ENCODE measurements around the gene ARX.

The ARX gene

DNA sequence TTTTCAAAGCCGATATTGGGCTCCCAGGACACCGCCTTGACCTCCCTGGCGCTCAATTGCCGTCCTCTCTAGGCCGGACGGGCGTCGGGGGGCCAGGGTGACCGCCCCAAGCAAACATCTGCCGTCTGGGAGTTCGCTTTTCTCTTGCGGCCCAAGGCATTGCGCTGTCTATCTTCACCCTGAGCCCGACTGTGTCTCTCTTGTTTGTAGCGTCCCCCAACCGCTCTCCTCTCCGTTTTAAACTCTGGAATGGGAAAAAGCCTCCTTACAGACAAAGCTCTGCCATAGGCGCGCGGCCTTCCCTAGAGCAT is 551 bp upstream of the ARX start:
- no peak for DNase-seq

DNA sequence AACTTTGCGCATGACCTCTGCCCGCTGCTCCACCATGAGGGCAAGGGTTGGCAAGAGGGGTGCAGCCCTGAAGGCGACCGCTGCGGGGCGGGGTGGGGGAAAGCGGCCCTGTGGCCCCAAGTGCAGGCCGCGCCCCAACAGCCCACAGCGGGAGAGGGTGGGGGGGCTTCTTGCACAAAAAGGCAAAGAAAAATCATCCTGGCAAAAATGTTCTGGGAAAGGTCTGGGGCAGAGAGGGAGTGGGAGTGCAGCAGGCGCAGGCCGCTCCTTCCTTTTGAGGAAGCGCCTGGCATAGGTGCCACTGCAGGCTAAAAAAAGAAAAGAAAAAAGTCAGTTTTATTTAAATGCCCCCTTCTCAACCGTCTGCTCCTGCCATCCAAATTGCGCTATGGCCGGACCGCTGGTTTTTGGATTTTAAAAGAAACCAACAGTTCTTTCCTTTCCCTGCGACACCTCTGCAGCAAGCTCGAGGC is 1.4 kb downstream of the ARX start:
- no peak for DNase-seq

DNA sequence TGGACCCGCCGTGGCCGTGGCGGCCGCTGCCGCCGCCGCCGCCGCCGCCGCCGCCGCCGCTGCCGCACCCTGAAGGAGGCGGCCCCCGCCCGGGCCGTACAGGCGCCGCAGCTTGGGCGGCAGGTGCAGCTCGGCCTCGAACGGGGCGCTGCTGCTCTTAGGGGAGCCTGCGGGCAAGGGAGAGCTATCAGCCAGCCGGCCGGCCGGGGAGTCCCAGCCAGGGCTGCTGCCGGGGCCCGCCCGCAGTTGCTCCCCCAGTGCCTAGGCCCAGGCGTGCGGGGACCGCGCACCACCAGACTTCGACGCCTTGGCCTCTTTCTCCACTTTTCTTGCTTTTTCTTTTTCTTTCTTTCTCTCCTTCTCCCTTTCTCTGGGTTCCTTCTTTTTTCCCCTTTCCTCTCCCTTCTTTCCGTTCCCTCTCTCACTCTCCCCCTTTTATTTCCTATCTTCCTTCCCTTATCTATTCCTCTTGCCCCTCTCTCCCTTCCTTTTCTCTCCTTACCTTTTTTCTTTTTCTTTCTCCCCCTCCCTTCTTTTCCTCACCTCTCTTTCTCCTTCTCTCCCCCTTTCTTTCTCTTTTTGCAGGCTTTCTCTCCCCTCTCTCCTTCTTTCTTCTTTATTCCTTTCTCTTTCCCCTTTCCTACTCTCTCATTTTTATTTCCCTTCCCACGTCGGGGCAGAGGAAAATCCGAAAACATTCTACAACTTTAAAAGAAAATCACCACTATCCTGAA is 2.0 kb downstream of the ARX start:
- DNase-seq, result no peak

DNA sequence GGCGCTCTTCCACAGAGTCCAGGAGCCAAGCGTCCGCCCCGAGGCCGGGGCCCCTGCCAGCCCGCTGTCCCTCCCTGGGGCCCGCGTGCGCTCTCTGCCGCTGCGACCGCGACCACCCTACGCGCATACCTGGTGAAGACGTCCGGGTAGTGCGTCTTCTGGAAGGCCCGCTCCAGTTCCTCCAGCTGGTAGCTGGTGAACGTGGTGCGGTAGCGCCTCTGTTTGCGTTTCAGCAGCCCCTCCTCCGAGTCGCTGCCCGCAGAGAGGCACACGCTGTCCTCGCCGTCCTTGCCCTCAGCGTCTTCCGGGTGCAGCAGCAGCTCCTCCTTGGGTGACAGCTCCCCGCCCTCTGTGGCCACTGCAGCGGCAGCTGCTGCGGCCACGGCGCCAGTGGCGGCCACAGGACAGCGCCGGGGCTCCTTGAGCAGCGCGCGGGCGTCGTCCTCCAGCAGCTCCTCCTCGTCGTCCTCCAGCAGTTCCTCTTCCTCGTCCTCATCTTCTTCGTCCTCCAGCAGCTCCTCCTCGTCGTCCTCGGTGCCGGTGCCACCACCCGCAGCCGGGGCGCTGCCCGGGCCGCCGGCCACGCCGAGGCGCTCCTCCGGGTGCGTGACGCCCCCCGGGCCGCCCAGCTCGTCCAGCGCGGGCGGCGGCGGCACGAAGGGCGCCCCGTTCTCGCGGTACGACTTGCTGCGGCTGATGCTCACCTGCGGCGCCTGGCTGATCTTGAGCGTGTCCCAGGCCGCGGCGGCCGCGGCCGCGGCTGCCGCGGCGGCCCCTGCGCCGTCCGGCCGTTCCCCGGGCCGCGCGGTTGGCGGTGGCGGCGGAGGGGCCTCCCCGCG is 2.8 kb downstream of the ARX start:
- DNase-seq, result no peak

DNA sequence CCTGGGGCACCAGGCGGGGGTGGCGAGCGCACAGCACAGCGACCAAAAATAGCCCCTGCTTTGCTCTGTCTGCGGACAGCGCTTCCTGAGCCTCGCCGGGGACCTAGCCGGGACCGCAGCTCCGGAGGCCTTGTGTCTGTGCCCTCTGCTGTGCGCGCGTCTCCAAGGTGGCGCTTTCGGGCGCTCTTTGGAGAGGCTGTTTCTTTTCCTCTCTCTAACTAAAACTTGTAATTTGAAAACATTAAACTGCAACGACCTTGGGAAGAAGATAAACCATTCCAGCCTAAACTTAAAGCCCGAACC is 3.4 kb downstream of the ARX start:
- DNase-seq, result no peak

DNA sequence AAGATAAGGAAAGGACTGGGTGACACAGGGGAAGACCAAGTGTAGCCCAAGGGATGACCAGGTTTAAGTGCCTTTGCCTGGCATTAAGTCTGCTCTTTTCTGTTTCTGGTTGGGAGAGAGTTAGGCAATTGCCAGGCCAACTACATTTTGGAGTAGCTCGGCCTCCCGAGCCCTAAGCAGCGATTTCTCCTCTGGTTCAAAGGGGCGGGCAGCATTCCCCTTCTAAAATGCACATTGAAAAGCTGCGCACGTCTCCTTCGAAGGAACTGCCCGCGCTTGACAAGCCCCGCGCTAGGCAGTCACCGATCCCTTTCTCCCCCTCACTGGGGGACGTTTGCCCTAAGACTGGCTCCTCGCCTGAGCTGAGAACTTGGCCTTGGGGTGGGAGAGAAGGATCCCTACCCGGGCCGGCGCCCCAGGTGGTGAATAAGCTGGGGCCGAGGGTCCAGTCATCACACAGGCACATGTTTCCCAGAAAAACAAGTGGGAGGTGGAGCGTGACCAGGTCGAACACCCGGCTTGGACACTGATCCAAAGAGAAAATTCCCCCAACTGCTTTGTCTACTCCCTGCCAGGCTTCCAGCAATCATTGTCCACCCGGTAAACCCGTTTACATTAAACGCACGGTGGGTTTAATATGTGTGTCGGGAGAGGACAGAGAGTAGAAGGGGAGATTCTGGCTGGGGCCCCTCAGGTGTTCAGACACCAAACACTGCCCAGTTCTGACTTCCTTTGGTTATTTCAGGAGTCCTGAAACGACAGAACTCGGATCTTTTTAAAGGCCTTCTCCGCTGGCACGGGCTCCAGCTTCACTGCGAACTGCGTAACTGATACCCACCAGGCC is 4.0 kb downstream of the ARX start:
- DNase-seq, result no peak

DNA sequence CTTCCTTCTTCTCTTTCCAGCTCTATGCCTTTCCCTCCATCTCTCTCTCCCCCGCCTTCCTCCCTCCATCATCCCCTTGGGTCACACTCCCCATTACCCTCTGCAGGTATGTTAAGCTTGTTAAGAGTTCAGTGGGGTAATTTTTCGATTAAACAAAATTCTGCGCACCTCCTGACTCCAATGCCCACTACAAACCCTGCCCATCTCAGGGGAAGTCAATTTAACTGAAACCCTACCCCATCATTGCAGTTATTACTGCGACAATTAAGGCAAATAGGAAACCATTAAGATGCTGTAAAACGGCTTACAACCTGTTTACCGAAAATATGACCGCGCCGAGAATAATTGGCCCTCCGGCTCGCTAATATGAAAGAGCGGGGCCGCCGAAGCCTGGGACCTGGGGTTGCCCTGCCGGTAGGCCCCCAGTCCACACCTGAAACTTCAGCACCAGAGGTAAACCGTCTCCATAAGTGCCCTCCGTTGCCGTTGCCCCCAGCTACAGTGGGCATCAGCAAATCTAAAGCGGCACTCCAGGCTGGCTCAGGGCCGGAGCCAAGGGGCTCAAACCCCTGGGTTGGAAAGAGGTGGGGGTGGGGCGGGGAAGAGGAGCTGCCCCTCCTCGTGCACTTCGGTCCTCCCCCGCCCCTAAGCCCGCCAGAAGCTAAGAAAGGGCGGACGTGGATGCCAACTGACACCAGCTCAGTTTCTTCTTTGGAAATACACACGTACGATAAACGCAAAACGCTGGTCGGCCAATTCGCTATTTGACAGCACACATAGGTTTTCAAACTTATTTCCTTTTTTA is 4.8 kb downstream of the ARX start:
- DNase-seq, result no peak

DNA sequence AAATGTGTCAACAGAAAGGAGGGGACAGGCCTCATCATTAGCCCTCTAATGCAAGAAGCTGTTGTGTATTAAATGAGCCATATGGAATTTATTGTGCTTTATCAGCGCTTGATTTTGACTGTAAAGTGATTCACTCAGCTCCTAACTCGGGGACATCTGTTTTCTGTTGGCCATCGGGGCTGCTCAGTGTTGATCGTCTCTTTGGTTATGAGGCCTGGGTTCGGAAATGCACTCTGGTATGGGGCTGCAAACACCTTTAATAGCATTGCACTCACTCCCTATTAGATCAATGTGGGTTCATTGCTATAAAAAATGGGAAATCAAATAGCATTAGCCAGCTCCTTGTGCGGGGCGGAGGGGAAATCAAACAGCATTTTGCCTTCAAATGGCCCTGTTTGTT is 6.4 kb downstream of the ARX start:
- DNase-seq, result no peak

DNA sequence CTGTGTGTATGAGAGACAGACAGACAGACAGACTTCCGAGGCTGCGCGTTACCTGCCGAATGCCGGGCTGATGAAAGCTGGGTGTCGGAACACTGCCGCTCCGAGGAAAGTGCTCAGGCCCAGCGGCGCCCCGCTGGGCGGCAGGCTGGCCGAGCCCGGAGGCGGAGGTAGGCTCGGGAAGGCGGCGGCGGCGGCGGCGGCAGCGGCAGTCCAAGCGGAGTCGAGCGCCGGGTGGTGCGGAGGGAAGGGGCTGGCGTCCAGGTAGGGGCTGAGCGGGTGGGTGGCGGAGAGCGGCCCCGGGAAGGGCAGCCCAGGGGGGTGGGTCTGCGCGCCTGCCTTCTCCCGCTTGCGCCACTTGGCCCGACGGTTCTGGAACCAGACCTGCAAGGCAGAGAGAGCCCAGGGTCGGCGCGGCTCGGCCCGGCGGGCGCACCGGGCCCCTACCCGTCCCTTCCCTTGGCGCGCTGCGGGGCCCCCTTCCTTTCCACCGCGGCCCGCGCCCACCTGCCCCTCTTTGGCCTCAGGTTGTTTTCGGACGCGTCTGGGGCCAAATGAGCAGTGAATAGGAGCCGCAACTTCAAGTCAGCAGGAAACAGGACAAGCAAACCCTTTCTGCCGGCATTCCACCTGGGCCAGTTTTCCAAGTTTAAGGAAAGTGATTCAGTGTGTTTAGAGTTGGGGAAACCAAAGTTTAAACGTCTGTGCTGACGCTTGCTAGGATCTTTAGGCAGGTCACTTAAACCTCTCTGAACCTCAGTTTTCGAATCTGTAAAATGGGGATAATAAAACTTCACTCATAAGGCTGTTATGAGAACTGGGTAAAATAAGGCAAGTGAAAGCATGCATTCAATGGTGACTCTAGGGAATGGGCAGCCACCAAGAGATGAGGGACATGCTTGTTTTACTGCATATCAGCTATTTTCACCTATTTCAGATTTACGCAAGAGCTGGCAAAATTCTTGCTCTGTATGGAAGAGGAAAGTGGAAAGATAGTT is 8.4 kb downstream of the ARX start:
- no peak for DNase-seq

DNA sequence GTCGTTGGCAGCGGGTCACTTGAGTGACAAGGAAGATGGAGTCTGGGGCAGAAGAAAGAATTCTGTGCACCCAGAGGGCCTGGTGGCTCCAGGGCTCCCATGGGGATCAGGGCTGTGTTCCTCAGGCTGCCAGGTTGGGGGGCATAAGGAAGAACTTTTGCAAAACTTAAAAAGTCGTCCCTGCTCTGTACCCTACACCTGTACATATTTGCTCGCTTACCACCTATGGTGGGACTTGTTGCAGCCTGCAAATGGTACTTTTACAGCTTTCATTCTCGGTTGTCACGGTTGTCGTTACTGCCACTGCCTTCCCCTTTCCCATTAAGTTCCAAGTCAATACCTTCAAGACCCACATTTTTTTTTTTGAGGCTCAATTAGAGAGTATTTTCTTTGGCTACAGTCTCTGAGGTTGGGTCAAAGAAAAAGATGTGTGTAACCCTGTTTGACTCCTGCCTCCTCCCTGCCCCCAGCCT is 9.1 kb downstream of the ARX start:
- no peak for DNase-seq

DNA sequence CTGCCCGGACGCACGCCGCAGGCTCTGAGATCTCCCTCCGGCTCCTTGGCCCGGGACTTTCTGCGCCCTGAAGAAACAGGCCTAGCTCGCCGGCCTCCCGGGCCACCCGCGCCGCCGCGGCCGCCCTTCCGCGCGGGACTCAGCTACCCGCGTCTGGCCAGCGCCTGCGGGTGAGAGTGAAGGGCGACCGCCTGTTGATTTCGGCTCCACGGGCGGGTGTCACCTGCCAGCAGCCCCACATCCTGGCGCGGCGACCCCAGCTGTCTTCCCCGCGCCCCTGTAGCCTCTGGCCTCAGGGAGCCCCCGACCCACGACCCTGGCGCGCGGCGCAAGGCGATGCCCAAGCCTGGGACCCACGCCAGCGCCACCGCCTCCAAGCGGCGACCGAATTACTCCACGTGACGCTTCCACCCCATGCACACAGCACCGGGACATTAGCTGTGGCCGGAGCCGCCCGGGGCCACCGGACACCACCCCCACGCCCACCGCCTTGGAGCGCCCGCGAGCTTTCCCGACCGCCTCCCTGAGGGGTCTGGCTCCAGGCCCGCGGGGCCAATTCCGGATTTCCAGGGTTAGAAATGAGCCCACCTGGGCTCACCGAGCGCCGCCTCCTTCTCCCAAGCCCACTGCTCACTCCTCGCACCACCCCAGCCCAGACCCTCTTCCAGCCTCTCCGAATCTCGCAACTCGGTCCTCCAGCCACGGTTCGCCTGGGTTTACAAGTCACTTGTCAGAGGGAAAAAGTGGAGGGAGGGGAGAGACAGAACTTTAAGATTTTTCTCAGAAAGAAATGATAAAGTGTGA is 10.2 kb downstream of the ARX start:
- DNase-seq, result no peak

DNA sequence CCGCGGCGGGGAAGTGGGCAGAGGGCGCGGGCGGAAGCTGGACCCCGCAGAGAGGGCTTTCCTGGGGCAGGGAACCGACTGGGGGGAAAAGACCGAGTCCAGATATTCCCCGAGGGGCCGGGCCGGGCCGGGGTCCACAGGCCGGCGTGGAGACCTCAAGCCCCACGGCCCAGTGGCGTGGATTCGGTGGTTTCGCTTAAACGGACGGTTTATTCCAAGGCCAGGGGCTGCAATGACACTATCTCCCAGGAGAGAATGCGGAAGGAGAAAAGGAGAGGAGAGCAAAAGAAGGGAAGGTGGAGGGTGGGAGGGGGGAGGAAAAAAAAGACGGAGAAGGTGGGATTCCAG is 10.8 kb downstream of the ARX start:
- no peak for DNase-seq

DNA sequence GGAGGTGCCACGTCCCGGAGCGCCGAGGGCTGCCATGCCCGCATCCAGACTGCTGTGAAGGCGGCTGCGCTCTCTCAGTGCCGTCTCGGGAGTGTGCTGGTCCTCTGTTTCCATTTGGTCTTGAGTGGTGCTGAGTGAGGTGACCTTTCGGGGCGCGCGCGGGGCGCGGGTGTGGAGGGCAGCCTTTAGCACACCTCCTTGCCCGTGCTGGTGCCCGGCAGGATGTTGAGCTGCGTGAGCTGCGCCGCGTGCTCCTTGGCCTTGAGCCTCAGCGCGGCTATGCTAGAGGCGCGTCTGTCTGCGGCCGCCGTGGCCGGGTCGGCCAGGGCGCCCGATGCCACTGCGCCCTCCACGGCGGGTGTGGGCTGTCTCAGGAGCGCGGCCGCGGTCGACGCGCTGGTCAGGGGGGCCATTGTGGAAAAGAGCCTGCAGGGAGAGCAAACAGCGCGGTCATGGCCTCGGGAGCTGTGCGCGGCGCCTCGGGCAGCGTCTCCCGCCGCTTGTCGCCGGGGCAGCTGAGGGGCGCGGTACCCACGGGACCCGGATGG is 11.2 kb downstream of the ARX start:
- no peak for DNase-seq

DNA sequence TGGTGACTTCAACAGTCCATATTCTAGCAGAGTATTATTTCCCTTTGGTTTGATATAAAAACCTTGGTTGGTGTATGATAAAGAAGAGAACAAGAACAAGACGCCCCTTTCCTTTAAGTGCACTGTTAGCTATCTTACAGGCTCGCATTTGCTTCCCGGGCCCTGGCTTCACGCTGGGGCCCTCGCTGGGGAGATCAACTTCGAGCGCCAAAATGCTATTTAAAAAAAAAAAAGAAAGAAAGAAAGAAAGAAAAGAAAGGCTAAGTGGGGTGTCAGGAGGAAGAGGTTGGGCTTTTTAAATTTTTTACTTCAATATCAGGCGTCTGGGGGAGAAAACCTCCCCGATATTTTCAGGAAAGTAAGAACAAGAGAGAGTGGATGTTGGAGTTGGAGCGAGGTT is 11.7 kb downstream of the ARX start:
- DNase-seq, result no peak

DNA sequence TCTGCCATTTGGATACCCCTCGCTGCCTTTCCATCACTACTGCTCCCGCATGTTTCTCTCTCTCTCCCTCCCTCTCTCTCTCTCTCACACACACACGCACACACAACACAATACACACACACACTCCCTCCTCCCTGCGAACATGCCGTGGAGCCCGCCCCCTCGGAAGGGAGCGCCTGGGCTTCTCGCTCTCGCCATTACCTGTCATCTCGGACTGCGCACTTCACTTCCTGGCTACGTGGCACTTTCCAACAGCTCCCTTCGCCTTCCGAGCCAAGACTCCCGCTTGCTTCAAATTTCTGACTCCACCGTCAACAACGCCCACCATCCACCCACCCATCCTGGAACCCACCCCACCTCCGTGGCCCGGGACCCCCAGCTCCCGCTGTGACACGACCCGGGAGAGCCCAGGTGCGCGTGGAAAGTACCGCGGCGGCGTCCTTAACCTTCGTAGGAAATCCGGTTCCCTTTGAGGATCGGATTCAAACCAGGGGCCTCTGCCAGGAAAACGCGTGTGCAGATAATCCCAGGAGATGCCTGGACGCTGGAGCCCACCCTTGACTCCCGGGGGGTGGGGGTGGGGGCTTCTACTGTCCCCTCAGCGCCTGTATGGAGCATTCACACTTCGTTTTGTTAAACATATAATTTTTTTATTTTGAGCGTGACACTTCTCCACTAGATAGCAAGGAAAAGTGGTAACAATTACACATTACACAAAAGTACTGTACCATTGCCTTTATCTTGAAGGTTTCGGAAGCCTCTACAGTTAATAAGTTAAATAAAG is 12.5 kb downstream of the ARX start:
- DNase-seq, result no peak

DNA sequence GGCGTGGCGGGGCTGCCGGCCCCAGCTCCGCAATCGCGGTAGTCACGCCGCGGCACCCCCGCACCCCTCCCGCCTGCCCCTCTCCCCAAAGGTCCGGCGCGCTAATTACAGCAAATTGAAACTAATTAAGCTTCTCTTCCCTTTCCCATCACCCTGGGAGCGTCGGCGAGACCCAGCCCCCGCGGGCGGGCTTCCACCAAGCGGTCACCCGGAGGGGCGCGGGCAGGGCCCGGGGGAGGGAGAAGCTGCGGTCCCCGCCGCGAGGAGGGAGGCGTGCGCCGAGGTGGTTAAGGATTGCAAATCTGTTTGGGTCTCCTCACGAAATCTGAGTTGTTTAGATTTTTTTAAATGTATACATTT is 13.1 kb downstream of the ARX start:
- no peak for DNase-seq

DNA sequence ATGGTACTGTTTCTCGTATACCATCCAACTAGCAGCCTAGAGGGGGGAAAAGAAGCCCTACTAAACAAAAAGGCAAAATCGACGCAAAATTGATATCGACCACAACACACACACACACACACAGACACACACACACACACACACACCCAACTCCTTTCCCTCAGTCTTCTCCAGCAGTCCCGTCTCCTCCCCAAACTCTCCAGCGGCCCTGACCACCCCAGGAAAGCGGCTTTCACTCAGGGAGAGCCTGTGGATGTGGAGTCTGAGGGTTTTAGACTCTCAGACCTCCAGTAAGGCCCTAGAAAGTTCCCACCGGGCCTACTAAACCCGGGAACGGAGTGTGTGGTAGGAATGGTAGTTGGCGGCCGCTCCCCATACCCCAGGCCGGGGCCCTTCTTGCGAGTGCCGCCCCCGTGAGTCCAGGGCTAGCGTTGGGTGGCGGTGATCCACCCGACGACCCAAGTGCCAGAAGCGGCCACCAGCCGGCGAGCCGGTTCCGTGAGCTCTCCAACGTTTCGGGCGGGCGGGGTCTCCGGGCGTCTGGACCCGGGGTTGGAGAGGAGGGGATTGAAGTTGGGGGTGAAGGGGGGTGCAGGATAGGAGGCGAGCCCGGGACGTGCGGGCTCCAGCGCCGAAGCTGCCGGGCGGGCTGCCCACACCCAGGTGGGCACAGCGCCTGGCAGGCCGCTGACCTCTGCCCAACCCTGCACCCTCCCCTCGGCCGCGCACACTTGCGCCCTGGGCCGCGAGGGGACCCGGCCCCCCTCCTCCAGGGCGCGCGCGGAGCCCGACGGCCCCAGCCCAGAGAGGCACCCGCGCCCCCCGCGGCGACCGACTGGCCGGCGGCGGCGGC is 13.7 kb downstream of the ARX start:
- no peak for DNase-seq

DNA sequence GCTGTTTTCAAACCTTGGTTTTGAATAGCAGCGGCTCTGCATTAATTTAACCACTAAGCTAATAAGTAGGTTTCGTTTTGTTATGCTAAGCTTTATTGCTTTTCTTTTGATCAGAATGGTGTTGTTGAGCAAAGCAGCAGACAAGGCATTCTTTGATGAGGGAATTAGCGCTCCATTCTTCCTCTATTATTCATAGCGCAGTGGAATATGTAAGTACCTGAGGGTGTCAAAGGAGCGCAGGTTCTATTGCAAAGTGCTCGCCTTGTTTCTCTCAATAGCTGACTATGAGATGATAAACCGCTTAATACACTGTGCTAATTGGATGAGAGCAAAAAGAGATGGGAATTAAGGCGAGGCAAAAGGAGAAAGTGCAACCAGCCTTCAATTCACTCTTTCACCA is 16.3 kb downstream of the ARX start:
- DNase-seq, result no peak
